ENCODE results near the gene KLF11. TPM values are rescaled to one million over a fixed set of nuclear protein-coding genes. Genes with fewer than 3 reads are reported as not detected.
A peak's percentile ranks its signal among the peaks of the same experiment; 100 is the strongest.

The KLF11 gene
- total and polyA plus RNA-seq, 2 experiments from 2014 or later: 10.2 to 11.3 TPM

- TF ChIP-seq EZH2phosphoT487 (IDR thresholded peaks at IDR 0.05; ENCODE audit: low read depth, severe bottlenecking, unreplicated experiment) (no peak), CTCF (IDR thresholded peaks at IDR 0.05; ENCODE audit: poor library complexity) (peak; percentile 76), EZH2 (IDR thresholded peaks at IDR 0.05; ENCODE audit: borderline replicate concordance) (no peak)
- 37% methylated on average over 16 of the region's 16 CpGs for WGBS (ENCODE audit: low lambda C conversion rate, missing lambda C conversion rate)
- Histone ChIP-seq H3K27me3 (no peaks in the 10 kb centered on the region), H3K9me3 (ENCODE audit: low read depth) (no peaks in the 10 kb centered on the region), H3K4me2 (no peak overlapping the region), H3K4me3 (no peak overlapping the region), H3K36me3 (replicated peaks; ENCODE audit: insufficient read depth, low read depth) (no peaks in the 10 kb centered on the region), H3K9me2 (replicated peaks; ENCODE audit: insufficient read depth) (no peaks in the 10 kb centered on the region), H4K20me1 (ENCODE audit: insufficient read depth, poor library complexity, severe bottlenecking) (no peaks in the 10 kb centered on the region), H3K79me2 (no peaks in the 10 kb centered on the region), H3K4me1 (ENCODE audit: insufficient read depth) (no peaks in the 10 kb centered on the region), H2AFZ (no peak overlapping the region), H3K27ac (no peak overlapping the region)
- peak; percentile 86 for DNase-seq (ENCODE audit: low spot score)
Measured at GRCh38 chr2:10097352-10098148, 54.2 kb downstream of the KLF11 start.

DNA sequence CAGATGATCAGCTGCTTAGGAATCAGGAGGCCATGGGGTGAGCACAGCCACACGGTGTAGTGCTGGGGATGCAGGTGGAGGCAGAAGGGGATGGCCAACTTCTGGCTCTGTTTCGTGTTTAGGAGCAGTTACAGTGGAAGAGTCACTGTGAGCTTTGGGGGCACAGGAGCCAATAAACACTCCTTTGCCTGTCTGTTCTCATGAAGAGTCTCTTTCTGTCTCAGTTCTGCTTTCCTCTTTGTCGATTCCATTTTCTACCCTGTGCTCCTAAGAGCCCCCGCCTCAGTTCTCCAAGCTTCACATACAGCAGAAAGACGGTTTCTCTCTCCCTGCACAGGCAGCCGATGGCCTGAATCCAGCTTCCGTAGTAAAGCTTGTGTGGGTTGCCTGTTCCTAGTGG, 58.1 kb downstream of the KLF11 start:
- Histone ChIP-seq H3K4me3 (no peak overlapping the region), H3K9me2 (replicated peaks; ENCODE audit: insufficient read depth) (no peaks in the 10 kb centered on the region), H3K9me3 (ENCODE audit: low read depth) (no peaks in the 10 kb centered on the region), H3K4me2 (no peak overlapping the region), H3K36me3 (replicated peaks; ENCODE audit: insufficient read depth, low read depth) (no peaks in the 10 kb centered on the region), H3K79me2 (no peaks in the 10 kb centered on the region), H3K27me3 (no peaks in the 10 kb centered on the region), H4K20me1 (ENCODE audit: insufficient read depth, poor library complexity, severe bottlenecking) (no peaks in the 10 kb centered on the region), H2AFZ (no peak overlapping the region), H3K4me1 (ENCODE audit: insufficient read depth) (no peaks in the 10 kb centered on the region), H3K27ac (no peak overlapping the region)
- no peak for DNase-seq (ENCODE audit: low spot score)
- TF ChIP-seq EZH2phosphoT487 (IDR thresholded peaks at IDR 0.05; ENCODE audit: low read depth, severe bottlenecking, unreplicated experiment) (no peak), EZH2 (IDR thresholded peaks at IDR 0.05; ENCODE audit: borderline replicate concordance) (no peak), CTCF (IDR thresholded peaks at IDR 0.05; ENCODE audit: poor library complexity) (no peak)
- 88% methylated on average over 7 of the region's 7 CpGs for WGBS (ENCODE audit: low lambda C conversion rate, missing lambda C conversion rate)

- Histone ChIP-seq H4K20me1 (ENCODE audit: insufficient read depth, poor library complexity, severe bottlenecking) (no peaks in the 10 kb centered on the region), H3K36me3 (replicated peaks; ENCODE audit: insufficient read depth, low read depth) (no peaks in the 10 kb centered on the region), H3K4me3 (no peak overlapping the region), H3K4me2 (no peak overlapping the region), H3K9me3 (ENCODE audit: low read depth) (no peaks in the 10 kb centered on the region), H3K27ac (no peak overlapping the region), H3K9me2 (replicated peaks; ENCODE audit: insufficient read depth) (no peaks in the 10 kb centered on the region), H3K27me3 (no peaks in the 10 kb centered on the region), H2AFZ (no peak overlapping the region), H3K79me2 (no peaks in the 10 kb centered on the region), H3K4me1 (ENCODE audit: insufficient read depth) (no peaks in the 10 kb centered on the region)
- DNase-seq (ENCODE audit: low spot score): no peak
- TF ChIP-seq CTCF (IDR thresholded peaks at IDR 0.05; ENCODE audit: poor library complexity): no peak
- TF ChIP-seq EZH2phosphoT487 (IDR thresholded peaks at IDR 0.05; ENCODE audit: low read depth, severe bottlenecking, unreplicated experiment): no peak
- no peak for TF ChIP-seq EZH2 (IDR thresholded peaks at IDR 0.05; ENCODE audit: borderline replicate concordance)
- WGBS (ENCODE audit: low lambda C conversion rate, missing lambda C conversion rate): 95% methylated on average over 6 of the region's 6 CpGs
Measured at GRCh38 chr2:10103179-10103578, 59.8 kb downstream of the KLF11 start.

Small RNAs within 50 kb of the gene (small RNA-seq; reads per million reads assigned to genes)
- gene RF00568: not detected

Other genes starting within 250 kb of the KLF11 start
- gene TAF1B, start 200.1 kb upstream of the KLF11 start, total RNA-seq: 14.7 and 19.4 TPM in 2 replicates
- gene TAF1B, start 200.1 kb upstream of the KLF11 start, polyA plus RNA-seq: 8.0 and 13.2 TPM in 2 replicates
- 10.0 and 10.9 TPM in 2 replicates for gene GRHL1, start 91.9 kb upstream of the KLF11 start, total RNA-seq
- gene GRHL1, start 91.9 kb upstream of the KLF11 start, polyA plus RNA-seq: 4.0 and 9.5 TPM in 2 replicates
- 1.6 and 2.9 TPM in 2 replicates for gene CYS1, start 36.9 kb downstream of the KLF11 start, total RNA-seq
- gene CYS1, start 36.9 kb downstream of the KLF11 start, polyA plus RNA-seq: 0.62 and 2.7 TPM in 2 replicates
- 15.2 and 20.0 TPM in 2 replicates for gene RRM2, start 79.2 kb downstream of the KLF11 start, total RNA-seq
- gene RRM2, start 79.2 kb downstream of the KLF11 start, polyA plus RNA-seq: 40.9 and 49.7 TPM in 2 replicates

Data from hepatocyte (in vitro differentiated cells).